Measurements from ENCODE around the gene GSG1L.

Gene GSG1L

DNA sequence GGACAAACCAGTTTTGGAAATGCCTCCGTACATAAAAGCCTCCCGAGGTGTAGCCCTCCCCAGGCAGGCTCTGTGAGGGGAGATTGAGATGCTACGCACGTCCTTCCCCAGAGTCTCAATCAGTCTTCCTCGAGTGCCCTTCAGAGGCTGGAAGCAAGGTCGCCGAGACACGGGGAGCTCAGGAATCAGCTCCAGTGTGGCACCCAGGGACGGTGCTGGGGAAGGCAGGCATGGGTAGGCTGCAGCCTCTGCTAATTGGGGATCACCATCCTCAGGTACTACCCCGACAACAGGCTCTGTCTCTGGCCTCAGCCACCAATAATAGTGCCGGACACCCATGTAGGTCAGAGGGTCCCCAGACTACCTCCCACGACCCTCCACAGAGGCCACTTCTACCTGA lies 28.1 kb upstream of the GSG1L start:
- no peak for DNase-seq (ENCODE audit: low read depth)

DNA sequence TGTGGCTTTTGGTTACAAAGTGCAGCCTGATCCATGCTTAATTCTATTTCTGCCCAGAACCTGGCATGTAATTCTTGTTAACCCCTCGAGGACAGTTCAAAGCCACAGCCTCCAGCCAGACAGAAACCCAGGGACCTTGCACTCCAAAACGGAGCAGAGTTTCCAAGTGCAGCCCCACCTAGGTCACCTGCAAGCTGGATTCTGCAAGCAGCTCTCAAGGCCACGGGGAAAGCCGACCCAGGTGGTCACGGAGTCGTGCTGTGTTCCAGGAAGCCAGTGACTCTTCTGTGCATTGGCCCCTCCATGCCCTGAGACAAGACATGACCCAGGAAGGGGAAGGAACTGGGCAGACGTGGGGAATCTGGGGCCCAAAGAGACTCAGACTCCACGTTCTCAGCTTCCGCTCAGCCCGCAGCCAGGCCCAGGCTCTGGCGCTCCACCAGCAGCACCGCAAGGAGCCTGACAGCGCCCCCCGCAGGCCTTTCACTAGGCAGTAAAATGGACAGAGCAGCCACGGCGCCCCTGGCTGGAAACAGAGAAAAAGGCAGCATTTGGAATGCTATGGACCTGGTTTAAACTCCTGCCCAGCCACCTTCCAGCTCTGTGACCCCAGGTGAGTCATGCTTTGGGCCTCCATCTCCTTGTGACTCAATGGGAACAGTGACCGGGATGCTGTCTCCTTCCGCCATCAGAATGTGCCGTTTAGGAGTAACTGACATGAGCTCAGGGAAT lies 27.3 kb upstream of the GSG1L start:
- DNase-seq (ENCODE audit: low read depth): peak; percentile 39

DNA sequence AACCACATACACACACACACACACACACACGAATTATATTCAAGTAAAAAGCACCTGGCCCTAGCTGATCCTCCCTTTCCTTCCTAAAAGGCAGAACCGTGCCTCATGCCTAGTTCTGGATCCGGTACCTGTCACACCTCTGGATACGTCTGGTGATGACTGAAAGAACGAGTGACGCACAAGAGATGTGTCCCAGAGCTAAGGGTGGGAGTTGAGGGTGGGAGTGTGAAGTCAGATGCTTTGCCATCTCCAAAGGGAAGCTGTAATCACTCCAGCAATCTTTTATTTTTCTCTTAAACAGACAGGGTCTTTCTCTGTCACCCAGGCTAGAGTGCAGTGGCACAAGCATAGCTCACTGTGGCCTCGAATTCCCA lies 26.5 kb upstream of the GSG1L start:
- no peak for DNase-seq (ENCODE audit: low read depth)

DNA sequence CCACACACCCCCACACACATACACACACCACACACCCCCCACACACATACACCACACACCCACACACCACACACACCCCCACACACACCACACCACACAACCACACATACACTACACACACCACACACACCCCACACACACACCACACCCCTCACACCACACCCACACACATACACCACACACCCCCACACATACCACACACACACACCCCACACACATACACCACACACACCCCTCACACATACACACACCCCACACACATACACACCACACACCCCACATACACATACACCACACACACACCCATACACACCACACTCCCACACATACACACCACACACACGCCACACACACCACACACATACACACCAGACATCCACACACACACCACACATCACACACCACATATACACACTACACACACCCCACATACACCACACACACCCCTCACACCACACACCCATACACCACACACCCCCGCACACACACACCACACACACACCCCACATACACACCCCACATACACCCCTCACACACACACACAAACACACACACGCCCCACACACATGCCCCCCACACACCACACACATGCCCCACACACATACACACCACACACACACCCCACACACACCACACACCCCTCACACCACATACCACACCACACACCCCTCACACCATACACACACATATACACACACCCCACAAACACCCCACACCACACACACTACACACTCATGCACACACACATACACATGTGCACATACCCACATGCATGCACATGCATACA lies 25.9 kb upstream of the GSG1L start:
- no peak for DNase-seq (ENCODE audit: low read depth)

DNA sequence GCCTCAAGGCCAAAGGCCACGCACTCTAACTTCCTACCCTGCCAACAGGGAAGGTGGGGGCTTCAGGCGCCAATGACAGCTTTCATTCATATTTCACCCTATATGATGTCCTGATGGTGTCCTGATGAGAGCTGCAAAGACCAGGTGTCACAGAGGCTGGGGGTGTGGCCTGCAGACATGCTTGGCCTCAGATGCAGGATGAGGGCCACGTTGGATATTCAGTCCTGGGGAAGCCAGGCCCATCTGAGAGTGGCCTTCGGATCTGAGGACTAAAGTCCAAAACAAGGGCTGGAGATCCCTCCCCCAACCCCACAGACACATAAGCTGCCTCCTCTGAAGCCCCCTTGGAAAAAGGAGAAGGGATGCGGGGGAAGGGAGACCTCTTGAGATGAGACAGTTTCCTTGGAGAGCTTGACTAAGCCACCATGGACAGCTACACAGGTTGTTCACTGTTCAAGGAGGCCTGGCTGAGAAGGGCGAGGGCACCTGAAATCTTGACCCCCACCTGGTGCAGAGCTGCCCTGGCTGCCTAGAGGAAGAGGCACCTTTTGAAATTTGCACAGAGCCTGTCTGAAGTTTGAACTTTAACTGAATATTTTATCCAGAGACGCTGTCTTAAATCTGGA lies 24.3 kb upstream of the GSG1L start:
- DNase-seq (ENCODE audit: low read depth): no peak

DNA sequence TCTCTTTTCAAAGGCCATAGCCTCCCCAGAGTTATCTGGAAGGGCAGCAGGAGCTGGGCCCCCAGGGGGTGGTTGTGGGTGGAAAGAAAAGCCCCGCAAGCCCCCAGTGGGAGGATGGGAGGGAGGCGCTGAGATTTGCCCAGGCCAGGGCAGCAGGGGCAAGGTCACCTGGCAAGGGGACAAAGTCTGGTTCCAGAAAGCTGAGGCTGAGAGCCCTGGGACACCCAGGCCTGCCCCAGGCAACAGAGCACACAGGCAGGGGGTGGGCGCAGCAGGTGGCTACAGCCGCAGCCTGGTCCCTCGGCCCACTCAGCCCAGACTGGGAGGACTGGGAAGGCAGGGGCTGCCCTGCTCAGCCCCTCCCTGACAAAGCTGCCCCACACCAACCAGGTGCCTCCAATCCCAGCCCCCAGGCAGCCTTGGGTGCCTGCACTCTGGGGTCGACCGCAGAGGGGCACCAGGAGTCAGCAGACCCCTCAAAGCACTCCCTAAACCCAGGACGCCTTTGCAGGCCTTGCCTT lies 23.7 kb upstream of the GSG1L start:
- no peak for DNase-seq (ENCODE audit: low read depth)

DNA sequence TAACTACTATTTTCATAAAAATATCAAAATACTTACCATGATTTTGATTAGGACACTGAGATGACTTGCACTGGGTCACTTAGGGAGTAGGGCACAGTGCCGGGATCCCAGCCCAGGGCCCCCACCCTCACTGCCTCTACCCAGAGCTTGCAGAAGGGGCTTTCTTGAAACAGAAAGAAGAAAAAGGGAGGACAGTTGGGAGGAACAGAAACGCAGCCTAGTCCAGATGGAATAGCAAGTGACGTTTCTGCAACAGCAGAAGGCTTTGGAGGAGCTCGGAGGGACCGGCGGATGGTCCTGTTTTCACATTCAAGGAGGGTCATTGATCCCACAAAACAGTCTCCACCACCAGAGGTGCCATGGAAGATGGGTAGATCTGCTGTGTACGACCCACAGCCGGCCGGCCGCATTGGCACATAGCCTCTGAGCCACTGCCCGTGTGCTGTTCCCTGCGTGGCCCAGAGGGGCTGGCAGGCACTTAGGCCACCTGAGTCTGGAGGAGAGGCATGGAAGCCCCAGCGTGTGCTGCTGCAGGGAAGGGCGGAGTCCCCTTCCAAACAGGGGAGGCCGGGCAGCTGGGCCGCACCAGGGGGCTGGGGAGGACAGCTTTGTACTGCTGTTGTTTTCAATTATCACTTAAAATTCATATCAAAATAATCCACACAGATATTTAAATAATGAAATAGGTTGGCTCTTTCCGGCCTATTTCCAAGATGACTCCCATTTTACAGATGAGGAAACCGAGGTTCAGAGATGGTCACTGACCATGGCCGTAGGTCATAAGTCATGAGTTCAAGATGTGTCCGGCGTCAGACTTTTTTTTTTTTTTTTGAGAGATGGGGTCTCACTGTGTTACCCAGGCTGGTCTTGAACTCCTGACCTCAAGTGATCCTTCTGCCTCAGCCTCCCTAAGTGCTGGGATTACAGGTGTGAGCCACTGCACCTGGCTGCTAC lies 22.9 kb upstream of the GSG1L start:
- no peak for DNase-seq (ENCODE audit: low read depth)

DNA sequence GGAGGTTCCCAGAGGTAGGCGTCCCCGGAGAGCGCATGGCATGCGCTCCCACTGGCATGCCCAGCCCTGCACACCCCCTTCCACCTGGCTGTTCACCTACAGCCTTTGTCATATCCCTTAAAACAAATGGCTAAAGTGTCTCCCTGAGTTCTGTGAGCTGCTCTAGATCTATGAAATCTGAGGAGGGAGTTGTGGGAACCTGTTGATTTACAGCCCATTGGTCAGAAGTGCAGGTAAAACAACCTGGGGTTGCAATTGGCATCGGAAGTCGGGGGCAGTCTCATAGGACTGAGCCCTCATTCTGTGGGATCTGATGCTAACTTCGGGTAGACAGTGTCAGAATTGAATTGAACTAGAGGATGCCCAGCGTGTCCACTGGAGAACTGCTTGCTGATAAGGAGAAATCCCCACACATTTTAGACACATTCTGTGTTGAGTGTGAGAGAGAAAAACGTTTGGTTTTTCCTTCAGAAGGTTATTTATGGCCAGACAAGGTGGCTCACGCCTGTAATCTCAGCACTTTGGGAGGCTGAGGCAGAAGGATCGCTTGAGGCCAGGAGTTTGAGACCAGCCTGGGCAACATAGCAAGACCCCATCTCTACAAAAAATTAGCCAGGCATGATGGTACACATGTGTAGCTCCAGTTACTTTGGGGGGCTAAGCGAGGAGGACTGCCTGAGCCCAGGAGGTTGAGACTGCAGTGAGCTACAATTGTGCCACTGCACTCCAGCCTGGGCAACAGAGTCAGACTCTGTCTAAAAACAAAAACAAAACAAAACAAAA lies 22.1 kb upstream of the GSG1L start:
- DNase-seq (ENCODE audit: low read depth): no peak

DNA sequence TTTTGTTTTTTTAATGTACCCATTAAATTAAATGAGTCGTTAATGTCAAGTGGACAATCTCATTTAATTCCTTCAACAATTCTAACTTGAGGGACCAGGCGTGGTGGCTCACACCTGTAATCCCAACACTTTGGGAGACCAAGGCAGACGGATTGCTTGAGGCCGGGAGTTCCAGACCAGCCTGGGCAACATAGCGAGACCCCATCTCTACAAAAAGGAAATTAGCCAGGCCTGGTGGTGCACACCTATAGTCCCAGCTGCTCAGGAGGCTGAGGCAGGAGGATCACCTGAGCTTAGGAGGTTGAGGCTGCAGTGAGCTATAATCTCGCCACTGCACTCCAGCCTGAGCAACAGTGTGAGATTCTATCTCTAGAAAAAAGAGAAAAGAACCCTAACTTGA lies 20.7 kb upstream of the GSG1L start:
- no peak for DNase-seq (ENCODE audit: low read depth)

DNA sequence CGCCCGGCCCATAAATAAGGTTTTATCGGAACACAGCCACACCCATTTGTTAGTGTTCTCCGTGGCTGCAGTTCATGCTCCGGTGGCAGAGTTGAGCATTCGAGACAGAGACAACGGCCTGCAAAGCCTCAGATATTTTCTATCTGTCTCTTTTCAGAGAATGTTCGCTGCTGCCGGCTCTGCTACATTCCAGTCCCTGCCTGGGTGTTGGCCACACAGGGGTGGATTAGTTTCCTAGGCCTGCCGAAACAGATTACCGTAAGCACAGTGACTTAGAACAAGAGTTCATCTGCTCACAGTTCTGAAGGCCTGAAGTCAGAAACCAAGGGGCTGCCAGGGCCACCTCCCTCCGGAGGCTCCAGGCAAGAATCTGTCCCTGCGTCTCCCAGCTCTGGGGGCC lies 19.1 kb upstream of the GSG1L start:
- DNase-seq (ENCODE audit: low read depth): peak; percentile 36

DNA sequence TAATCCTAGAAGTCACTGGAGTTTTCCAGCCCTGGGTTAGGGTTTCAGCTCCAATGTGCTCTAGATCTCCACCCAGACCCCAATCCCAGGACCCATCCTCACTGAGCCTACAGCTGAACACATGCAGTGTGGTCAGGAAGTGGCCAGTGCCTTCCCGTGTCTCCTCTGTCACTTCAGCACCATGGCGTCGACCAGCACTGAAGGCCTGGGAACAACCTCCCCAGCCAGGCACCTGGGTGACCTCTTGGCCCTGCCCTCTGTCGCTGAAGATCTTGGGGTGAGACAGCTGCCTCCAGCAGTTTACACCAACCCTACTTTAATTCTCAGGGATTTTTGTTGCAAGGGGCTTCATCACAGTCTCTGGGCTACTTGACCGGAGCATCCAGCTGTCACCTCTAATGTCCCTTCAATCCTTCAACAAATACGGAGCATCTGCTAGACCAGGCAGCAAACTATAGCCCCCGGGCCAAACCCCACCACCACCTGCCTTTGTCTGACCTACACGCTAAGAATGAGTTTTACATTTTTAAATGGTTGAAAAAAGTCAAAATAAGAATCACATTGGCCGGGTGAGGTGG lies 18.0 kb upstream of the GSG1L start:
- no peak for DNase-seq (ENCODE audit: low read depth)

DNA sequence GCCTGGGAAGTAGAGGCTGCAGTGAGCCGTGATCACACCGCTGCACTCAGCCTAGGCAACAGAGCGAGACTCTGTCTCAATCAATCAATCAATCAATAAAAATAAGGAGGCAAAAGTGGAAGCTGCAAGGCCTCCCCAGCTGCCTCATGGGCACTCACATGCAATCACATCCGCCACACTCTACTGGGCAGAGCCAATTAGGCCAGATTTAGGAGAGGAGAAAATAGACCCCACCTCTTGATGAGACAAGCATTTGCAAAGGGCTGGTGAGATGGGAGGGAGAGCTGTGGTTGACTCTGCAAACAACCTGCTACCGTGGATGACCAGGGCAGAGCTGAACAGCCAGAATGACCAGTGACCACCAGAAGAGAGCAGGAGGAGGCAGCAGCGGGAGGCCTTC lies 14.7 kb upstream of the GSG1L start:
- DNase-seq (ENCODE audit: low read depth): no peak

DNA sequence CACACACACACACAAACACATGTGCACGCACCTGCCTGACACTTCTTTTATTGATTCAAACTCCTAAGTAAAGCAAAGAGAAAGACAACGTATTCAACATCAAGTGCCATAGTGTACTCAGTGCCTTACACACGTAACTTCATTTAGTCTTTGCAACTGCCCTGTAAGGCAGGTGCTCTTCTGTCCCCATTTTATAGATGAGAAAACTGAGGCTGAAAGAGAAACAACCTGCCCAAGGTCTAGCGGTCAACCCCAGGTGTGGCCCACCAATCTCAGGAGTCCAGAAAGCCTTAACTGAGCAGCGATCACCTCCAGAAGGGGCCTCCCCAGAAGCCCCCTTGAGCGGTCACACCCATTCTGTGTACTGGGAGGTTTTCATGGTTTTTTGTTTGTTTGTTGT lies 10.3 kb upstream of the GSG1L start:
- DNase-seq (ENCODE audit: low read depth): no peak

DNA sequence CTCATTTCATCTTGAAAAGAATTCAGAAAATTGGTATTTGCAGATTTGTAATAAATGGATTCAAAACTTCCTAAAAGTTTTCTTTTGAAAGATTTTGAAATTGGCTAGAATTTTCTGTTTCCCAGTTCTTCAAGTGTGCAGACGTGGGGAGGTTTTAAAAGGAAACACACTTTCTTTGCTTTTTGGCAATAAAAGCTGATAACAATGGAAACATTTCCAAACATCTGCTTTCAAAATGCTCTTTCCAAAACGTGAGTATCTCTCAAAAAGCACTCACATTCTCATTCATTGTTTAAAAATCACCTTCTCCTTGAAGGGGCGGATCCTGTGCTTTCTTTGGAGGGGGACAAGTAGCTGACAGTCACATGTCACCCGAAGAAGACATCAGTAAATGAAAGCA lies 8.6 kb upstream of the GSG1L start:
- no peak for DNase-seq (ENCODE audit: low read depth)

DNA sequence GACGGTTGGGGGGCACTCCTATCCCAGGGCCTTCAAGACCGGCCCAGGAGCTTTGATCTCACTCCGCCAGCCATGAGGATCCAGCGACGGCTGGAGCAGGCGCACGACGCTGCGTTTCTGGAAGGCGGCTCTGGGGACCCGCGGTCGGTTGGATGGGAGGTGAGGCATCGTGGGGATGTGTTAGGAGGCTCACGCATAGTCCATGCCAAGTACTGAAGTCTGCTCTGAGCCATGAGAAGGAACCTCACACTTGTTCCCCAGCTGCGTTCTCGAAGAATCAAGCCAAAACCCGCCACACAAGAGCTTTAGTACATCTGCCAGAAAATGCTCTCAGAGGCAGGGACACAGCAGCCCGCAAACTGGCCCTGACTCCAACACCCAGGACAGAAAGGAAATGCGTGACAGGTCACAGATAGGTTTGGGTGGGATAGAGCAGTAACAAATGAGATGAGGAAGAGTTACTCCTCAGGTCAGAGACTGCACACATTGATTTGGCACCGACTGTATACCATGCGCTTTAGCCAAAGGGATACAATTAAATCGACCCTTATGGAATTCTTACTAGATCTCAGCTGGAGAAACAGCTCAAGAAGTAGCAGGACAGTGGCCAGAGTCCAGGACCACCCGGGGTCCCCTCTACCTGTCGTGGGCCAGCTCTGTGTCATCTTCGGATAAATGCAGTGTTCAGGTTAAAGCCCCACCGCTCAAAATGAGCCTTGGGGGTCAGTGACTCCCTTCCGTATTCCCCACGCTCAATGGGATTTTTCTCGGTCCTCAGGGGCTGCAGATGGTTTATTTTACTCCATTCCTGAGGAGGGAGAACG lies 6.7 kb upstream of the GSG1L start:
- no peak for DNase-seq (ENCODE audit: low read depth)

DNA sequence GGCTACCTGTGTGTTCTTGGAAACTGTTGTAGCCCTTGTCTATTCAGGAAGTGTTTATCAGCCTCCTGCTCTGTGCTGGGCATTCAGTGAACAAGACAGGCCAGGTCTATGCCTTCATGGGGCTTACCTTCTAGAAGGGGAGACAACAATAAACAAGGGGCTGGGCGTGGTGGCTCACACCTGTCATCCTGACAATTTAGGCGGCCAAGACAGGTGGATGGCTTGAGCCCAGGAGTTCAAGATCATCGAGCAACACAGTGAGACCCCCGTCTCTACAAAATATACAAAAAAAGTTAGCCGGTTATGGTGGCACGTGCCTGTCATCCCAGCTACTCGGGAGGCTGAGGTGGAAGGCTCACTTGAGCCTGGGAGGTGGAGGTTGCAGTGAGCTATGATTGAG lies 5.5 kb upstream of the GSG1L start:
- no peak for DNase-seq (ENCODE audit: low read depth)

DNA sequence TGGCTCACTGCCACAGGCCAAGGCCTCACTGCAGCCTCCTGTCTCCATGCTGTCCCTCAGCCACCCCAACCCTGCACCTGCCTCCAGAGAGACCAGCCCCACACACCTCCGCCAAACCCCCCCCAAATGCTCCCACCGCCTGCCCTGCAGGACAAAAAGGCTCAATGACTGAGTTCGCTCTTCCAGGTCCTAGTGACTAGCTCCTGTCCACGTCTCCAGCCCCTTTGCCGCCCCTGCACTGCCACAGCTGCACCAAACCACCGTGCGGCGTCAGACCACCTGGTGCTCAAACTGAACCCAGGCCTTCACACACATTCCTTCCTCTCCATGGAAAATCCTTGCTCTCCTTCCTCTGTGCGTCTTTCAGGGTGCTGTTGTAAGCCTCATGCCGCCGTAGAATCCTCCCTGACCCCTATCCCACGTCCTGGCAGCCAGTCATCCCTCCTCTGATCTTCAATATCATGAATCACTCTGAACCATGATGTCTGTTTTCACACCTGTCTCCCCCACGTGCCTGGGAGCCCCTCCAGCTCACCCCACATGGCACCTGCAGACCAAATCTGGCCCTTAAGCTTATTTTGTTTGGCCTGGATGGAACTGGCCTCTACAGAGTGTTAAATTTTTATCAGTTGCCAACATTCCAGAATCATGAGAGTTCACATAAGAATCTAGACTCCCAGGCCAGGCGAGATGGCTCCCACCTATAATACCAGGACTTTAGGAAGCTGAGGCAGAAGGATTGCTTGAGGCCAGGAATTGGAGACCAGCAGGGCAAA lies 4.3 kb upstream of the GSG1L start:
- peak; percentile 58 for DNase-seq (ENCODE audit: low read depth)

DNA sequence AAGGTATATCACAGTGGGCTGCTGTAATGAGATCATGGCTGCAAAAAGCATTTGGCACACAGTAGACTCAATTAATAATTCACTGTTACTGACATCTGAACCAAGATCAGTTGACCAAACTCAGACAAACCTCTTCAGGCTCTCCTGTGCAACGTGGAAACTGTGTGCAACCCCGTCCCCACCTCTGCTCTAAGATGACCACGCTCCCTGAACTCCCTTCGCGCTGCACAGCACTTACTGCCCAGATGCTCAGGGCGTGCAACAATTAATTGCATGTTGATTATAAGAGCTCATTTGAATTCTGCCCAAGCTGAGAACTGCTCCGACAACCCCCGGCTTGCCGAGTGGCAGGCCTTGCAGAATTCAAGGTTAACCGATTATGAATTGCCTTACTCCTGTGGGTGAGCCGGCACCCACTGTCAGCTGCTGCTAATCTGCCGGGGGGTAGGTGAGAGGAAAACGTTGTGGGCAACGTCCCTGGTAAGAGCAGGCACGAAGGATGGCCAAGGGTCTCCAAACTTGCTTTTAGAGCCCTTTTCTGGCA lies 1.3 kb upstream of the GSG1L start:
- DNase-seq (ENCODE audit: low read depth): no peak

DNA sequence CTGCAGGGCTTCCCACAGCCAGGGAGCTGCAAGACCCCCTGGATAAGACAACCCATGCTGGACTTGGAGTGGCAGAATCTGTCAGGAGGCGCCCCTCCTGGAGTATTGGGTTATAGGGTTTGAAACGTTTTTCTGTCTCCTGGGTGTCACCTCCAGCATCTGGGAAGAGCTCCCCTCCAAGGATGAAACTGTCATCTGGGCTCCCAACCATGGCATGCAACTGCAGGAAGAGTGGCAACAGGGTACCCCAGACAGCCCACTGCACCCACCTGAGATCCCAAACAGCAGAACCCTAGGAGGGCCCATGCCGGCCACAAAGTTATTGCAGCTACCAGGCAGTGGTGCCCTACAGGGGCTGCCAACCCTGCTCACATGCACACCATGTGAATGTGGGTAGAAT lies 636 bp upstream of the GSG1L start:
- DNase-seq (ENCODE audit: low read depth): no peak

Measured in iris pigment epithelial cell (primary cell).